ENCODE data around the gene FBXO41.

FBXO41 gene, protein sequence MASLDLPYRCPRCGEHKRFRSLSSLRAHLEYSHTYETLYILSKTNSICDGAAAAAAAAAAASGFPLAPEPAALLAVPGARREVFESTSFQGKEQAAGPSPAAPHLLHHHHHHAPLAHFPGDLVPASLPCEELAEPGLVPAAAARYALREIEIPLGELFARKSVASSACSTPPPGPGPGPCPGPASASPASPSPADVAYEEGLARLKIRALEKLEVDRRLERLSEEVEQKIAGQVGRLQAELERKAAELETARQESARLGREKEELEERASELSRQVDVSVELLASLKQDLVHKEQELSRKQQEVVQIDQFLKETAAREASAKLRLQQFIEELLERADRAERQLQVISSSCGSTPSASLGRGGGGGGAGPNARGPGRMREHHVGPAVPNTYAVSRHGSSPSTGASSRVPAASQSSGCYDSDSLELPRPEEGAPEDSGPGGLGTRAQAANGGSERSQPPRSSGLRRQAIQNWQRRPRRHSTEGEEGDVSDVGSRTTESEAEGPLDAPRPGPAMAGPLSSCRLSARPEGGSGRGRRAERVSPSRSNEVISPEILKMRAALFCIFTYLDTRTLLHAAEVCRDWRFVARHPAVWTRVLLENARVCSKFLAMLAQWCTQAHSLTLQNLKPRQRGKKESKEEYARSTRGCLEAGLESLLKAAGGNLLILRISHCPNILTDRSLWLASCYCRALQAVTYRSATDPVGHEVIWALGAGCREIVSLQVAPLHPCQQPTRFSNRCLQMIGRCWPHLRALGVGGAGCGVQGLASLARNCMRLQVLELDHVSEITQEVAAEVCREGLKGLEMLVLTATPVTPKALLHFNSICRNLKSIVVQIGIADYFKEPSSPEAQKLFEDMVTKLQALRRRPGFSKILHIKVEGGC

DNA sequence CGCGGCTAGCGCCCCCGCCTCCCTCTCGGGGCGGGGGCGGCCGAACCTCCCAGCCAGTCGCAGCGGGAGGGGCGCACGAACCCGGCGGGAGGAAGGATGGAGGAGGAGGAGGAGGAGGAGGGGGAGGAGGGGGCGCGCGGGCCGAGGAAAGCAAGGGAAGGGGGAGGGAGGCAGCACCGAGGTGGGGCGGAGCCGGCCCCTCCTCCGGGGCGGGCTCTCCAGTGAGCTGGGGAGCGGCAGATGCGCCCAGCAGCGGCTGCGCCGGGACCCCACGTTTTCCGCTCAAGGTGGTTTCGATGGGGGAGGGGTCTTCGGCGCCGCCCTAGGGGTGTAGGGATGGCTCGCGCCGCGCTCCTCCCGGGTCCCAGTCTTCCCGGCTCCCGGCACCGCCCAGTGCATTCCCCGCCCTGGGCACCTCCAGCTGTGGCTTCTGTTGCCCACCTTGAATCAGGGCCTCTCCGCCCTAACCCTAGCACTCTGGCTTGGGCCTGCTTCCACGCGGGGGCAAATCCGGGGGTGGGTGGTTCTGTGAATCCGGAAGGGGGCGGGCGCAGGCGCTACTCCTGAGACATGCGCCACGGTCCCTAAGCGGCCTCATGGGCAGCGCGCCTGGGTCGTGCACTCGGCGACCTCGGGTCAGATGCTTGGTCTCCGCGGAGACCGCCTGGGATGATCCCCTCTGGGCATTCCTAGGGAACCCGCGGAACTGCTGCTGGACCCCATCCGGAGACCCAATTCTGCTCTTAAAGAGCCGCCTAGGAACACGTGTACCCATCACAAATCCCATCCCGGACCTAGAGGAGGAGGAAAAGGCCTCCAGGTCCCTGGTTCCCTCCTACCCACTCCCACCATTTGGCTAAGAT lies at the start of gene FBXO41:
Gene FBXO41, minus strand, starts transcription at position 183 of the 863 bp plus-strand sequence. CDS start 14,848 bp downstream, outside the sequence.
- DNase-seq (ENCODE audit: insufficient read length, low spot score), result peak; percentile 70
- FAIRE-seq, result no peak

DNA sequence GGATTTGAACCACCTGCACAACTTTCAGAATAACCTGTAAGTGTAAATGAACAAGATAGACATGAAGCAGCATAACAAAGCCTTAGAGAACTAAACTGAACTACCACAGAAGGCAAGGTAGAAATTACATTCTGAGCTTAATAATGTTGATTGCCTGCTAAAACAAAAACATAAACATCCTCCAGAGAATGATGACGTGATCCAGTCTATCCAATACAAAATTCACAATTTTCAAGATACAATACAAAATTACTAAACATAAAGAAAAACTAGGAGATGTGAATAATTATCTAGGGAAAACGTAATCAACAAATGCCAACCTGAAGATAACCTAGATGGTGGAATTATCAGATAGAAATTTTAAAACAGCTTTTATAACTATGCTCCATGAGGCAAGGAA lies 49.8 kb upstream of the FBXO41 start:
- no peak for FAIRE-seq
- DNase-seq (ENCODE audit: insufficient read length, low spot score), result no peak
- TF ChIP-seq, protein P1, sequence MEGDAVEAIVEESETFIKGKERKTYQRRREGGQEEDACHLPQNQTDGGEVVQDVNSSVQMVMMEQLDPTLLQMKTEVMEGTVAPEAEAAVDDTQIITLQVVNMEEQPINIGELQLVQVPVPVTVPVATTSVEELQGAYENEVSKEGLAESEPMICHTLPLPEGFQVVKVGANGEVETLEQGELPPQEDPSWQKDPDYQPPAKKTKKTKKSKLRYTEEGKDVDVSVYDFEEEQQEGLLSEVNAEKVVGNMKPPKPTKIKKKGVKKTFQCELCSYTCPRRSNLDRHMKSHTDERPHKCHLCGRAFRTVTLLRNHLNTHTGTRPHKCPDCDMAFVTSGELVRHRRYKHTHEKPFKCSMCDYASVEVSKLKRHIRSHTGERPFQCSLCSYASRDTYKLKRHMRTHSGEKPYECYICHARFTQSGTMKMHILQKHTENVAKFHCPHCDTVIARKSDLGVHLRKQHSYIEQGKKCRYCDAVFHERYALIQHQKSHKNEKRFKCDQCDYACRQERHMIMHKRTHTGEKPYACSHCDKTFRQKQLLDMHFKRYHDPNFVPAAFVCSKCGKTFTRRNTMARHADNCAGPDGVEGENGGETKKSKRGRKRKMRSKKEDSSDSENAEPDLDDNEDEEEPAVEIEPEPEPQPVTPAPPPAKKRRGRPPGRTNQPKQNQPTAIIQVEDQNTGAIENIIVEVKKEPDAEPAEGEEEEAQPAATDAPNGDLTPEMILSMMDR (IDR thresholded peaks at IDR 0.05; ENCODE audit: insufficient read depth, missing control alignments), result no peak

More for the DNA sequence above, at the start of gene FBXO41:
- TF ChIP-seq, protein P1 (IDR thresholded peaks at IDR 0.05; ENCODE audit: insufficient read depth, missing control alignments), result no peak

DNA sequence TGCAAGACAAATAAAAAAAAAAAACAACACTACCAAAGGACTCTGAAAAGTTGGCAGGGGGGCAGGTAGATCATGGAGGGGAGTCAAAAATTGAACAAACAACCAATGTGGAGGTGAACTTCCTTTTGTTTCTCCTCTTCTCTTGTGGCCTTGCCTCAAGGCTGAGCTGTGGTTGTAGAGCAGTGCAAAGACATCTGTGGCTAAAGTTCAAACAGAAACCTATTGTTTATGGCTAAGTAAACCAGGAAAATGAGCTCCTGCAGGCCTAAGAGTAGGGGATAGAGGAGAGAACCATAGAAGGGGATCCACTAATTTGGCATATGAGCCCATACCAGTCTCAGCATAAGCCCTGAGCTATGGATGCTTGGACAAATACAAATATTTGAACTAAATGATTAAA lies 49.3 kb upstream of the FBXO41 start:
- FAIRE-seq, result no peak
- TF ChIP-seq, protein P1 (IDR thresholded peaks at IDR 0.05; ENCODE audit: insufficient read depth, missing control alignments), result no peak
- no peak for DNase-seq (ENCODE audit: insufficient read length, low spot score)

DNA sequence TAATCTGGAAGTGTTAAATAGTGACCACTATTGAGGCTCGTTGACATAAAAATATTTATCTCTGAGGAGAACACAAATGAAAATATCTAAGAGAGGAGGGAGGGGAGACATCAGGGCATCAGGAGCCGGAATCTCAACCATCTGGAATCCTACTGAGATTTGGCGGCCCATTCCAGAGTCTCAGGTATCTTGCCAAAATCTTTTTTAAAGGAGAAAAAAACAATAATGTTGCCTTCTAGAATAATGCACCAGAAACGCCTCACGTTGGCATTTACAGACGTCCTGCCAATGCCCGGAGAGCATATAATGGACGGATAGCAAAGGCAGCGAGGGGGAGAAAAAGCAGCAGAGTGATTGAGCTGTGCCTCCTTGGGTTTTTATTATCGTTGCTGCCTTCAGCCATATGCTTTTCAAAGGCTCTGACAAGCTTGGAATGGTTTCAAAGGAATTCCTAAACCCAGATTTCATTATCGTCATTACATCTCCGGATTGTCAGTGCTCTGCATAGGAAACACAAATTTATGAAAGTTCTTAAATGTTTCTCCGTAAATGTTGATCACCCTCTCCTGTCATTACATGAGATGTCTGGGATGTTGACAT lies 39.9 kb upstream of the FBXO41 start:
- DNase-seq (ENCODE audit: insufficient read length, low spot score), result no peak
- no peak for FAIRE-seq
- TF ChIP-seq, protein P1 (IDR thresholded peaks at IDR 0.05; ENCODE audit: insufficient read depth, missing control alignments), result no peak

DNA sequence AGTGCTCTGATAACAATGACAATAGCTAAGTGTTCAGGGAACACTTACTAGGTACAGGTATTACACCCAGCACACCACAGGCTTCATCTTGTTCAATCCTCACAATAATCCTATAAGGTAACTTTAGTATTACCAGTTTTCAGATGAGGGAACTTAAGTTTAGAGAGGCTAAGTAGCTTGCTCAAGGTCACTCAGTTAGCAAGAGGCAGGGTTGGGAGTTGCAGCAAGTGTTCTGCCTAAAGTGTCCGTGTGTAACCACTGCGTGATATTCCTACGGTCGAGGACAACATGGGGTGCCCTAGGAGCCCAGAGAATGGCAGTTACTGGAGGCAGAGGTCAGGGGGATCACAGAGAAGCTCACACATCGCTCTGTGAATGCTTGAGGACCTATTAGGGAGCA lies 39.3 kb upstream of the FBXO41 start:
- FAIRE-seq (no peak), DNase-seq (ENCODE audit: insufficient read length, low spot score) (no peak)
- TF ChIP-seq, protein P1 (IDR thresholded peaks at IDR 0.05; ENCODE audit: insufficient read depth, missing control alignments), result no peak

DNA sequence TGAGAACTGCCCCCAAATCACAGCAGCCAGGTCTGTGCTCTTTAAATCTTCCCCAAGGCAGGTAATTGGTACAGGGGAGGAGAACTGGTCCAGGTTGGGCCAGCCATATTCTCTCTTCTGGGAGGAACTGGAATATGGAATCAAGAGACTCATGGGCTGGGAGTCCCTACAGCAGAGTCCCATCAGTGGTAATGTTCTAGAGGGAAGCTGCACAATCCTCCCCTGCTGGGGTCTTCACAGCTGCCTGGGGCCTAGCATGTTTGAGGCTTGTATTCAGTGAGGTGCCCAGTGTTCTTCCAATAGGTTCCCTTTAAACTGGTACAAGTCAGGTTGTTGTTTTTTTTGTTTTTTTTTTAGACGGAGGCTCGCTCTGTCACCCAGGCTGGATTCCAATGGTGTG lies 30.2 kb upstream of the FBXO41 start:
- no peak for FAIRE-seq
- no peak for DNase-seq (ENCODE audit: insufficient read length, low spot score)
- TF ChIP-seq, protein P1 (IDR thresholded peaks at IDR 0.05; ENCODE audit: insufficient read depth, missing control alignments), result no peak
